K562 (cell line): ENCODE measurements around the gene LTA4H. TPM values are rescaled to one million over a fixed set of nuclear protein-coding genes. Genes with fewer than 3 reads are reported as not detected.
A peak's percentile ranks its signal among the peaks of the same experiment; 100 is the strongest.

Source experiments
- ARID2 ChIP-seq: fragments of 450-650 bp; IDR thresholded peaks from 2 replicates; pipeline ENCODE4 v1.6.1; 2017; ENCODE audit warnings: antibody characterized with exemption, mild to moderate bottlenecking
- BRD4 ChIP-seq: fragments of 200-600 bp; sonication (generic); IDR thresholded peaks from 2 replicates; pipeline ENCODE4 v1.6.1; 2017; ENCODE audit warnings: inconsistent platforms
- ERF ChIP-seq: fragments of 450-650 bp; formaldehyde crosslinking; IDR thresholded peaks from 2 replicates; pipeline ENCODE4 v1.4.0; 2020; ENCODE audit warnings: mild to moderate bottlenecking, mixed read lengths
- ESRRB ChIP-seq: fragments of 250-450 bp; sonication (Bioruptor Pico); IDR thresholded peaks from 2 replicates; pipeline ENCODE4 v1.5.0; 2020; ENCODE audit warnings: mild to moderate bottlenecking, moderate library complexity, borderline replicate concordance
- HDGF ChIP-seq: fragments of 450-650 bp; IDR thresholded peaks from 2 replicates; pipeline ENCODE4 v1.6.1; 2016
- HES1 ChIP-seq: fragments of 450-650 bp; IDR thresholded peaks from 2 replicates; pipeline ENCODE4 v1.6.1; 2016; ENCODE audit warnings: low read depth, mild to moderate bottlenecking, moderate library complexity
- HMG20B ChIP-seq: fragments of 250-450 bp; sonication (Bioruptor Pico); IDR thresholded peaks from 2 replicates; pipeline ENCODE4 v1.5.0; 2021; ENCODE audit warnings: mild to moderate bottlenecking
- HNRNPUL1 ChIP-seq: fragments of 200-400 bp; formaldehyde crosslinking; IDR thresholded peaks from 2 replicates; pipeline ENCODE4 v1.6.1; 2017; ENCODE audit warnings: low read length
- JUN ChIP-seq, 2 experiments: sonication (generic) in 1 of 2; formaldehyde crosslinking in 1 of 2; IDR thresholded peaks; 2 replicates each; pipeline versions ENCODE4 v1.6.1 to v1.8.0; 2012 to 2022; ENCODE audit warnings: borderline replicate concordance in 2 of 2, mild to moderate bottlenecking in 2 of 2, improper control_type of control experiment in 1 of 2, low read depth in 1 of 2, low read length in 1 of 2, missing genetic modification reagents in 1 of 2
- KAT8 ChIP-seq: fragments of 450-650 bp; IDR thresholded peaks from 2 replicates; pipeline ENCODE4 v1.6.1; 2016; ENCODE audit warnings: low read depth, mild to moderate bottlenecking
- KLF16 ChIP-seq: IDR thresholded peaks from 2 replicates; pipeline ENCODE4 v1.6.1; 2016; ENCODE audit warnings: antibody characterized with exemption
- NCOA1 ChIP-seq: fragments of 450-650 bp; IDR thresholded peaks from 2 replicates; pipeline ENCODE4 v1.6.1; 2016; ENCODE audit warnings: low read depth
- NR2C2 ChIP-seq, 2 experiments: fragments of 200-800 bp in 1 of 2; sonication (Bioruptor generic) in 1 of 2; sonication (generic) in 1 of 2; formaldehyde crosslinking in 1 of 2; IDR thresholded peaks; 2 replicates each; pipeline versions ENCODE4 v1.6.1 to v1.8.0; 2016 to 2022; ENCODE audit warnings: mild to moderate bottlenecking in 1 of 2, missing compliant biosample characterization in 1 of 2, missing genetic modification characterization in 1 of 2, missing genetic modification reagents in 1 of 2
- PRMT5 ChIP-seq: sonication (generic); formaldehyde crosslinking; IDR thresholded peaks from 2 replicates; pipeline ENCODE4 v1.5.0; 2020; ENCODE audit warnings: missing genetic modification reagents
- SAFB2 ChIP-seq: fragments of 200-400 bp; formaldehyde crosslinking; IDR thresholded peaks from 2 replicates; pipeline ENCODE4 v1.6.1; 2018; ENCODE audit warnings: borderline replicate concordance, low read length, low read depth, moderate library complexity; ENCODE audit not compliant: severe bottlenecking
- TEAD2 ChIP-seq: fragments of 450-650 bp; IDR thresholded peaks from 2 replicates; pipeline ENCODE4 v1.6.1; 2016; ENCODE audit warnings: missing genetic modification characterization, control low read depth, missing compliant biosample characterization
- ZBTB9 ChIP-seq: fragments of 450-650 bp; formaldehyde crosslinking; IDR thresholded peaks from 2 replicates; pipeline ENCODE4 v1.4.0; 2020; ENCODE audit warnings: mild to moderate bottlenecking, moderate library complexity
- ZFP30 ChIP-seq: fragments of 250-450 bp; sonication (Bioruptor Pico); IDR thresholded peaks from 2 replicates; pipeline ENCODE4 v1.8.0; 2022; ENCODE audit warnings: moderate library complexity, mild to moderate bottlenecking, inconsistent platforms, borderline replicate concordance
- ZNF436 ChIP-seq: fragments of 250-450, 450-650 bp; sonication (Bioruptor Pico); formaldehyde crosslinking; IDR thresholded peaks from 2 replicates; pipeline ENCODE4 v1.7.0; 2020; ENCODE audit warnings: mild to moderate bottlenecking
- ZNF561 ChIP-seq: fragments of 450-650 bp; formaldehyde crosslinking; conservative IDR thresholded peaks from 2 replicates; pipeline ENCODE4 v1.4.0; 2020; ENCODE audit warnings: mild to moderate bottlenecking, moderate library complexity
- polyA plus RNA-seq, 8 experiments: library from polyadenylated mRNA; depleted of rRNA in 4 of 8; stranded (reverse) in 5 of 8; unstranded in 3 of 8; fragments of >200 nt; fragmentation: Nextera tagmentation in 2 of 8; fragmentation: Illumina TruSeq in 1 of 8; extraction: Ambion mirVana in 2 of 8; extraction: Trizol in 1 of 8; gene quantifications; 2 replicates each; pipeline versions ENCODE4 v1.2.1 to v1.2.3, GENCODE V29; 2011 to 2014; ENCODE audit warnings: inconsistent platforms in 1 of 8, missing spikeins in 1 of 8
- total RNA-seq, 7 experiments: library from RNA; depleted of rRNA in 6 of 7; stranded (reverse); fragments of >200 nt in 6 of 7; fragmentation: Illumina TruSeq in 2 of 7; extraction: Trizol in 2 of 7; gene quantifications; 2 replicates each; pipeline versions ENCODE4 v1.2.1 to v1.2.3, GENCODE V29; 2011 to 2021; ENCODE audit warnings: low replicate concordance in 1 of 7
- TF ChIP-seq, protein P1 (sequence below): fragments of 450-650 bp; IDR thresholded peaks from 2 replicates; pipeline ENCODE4 v1.7.1; 2018; ENCODE audit warnings: mild to moderate bottlenecking, low read depth; ENCODE audit not compliant: partially characterized antibody
- TF ChIP-seq, protein P2 (sequence below): conservative IDR thresholded peaks from 2 replicates; pipeline ENCODE4 v1.6.1; 2011; ENCODE audit warnings: low read depth, mild to moderate bottlenecking, low read length; ENCODE audit not compliant: control insufficient read depth

Gene LTA4H
- total and polyA plus RNA-seq, 9 of the 15 experiments (the other 6 are each of a cell fraction or from before 2014, with no cell fraction given) = 25.2 to 58.1 (median 40.5) TPM

DNA sequence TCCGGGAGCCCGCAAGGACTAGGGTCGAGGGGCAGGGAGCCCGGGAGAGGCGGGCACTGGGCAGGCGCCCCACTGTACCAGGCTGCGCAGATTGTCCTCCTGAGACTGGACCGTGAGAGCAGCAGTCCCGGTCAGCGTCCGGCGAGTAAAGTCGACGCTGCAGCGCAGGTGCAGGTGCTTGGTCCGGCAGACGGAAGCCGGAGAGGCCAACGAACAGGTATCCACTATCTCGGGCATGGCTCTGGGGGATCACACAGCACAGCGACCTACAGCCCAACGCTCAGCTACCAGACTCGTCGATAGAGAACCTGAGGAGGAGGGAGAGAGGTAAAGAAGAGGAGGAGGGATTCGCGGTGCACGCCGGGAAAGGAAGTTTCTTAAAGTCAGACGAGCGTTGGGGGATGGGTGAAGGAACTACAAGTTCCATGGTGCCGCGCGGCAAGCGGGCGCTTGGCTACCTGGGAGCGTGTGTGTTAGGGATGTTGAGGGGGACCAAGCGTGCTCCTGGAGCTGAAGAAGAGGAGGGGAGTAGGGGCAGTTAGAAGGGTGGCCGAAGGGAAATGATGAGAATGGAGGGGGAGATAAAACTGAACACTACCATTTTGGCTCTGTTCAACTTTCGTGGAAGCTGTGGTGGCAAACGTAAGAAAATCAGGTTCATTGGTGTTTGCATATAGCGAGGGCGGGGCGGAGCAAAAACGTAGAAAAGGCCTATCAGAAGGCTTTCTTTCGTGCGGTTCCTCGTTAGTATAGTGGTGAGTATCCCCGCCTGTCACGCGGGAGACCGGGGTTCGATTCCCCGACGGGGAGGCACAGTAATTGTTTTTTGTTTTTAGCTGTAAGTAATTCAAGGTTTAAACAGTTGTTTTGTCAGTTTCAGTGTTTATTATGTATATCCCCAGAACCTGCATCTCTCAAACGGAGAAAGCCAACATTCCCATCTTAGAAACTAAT is at the start of gene LTA4H (continued):
- no peak for TF ChIP-seq JUN (IDR thresholded peaks at IDR 0.05; ENCODE audit: borderline replicate concordance, low read depth, low read length)
- TF ChIP-seq JUN (CRISPR knock-in tag; IDR thresholded peaks at IDR 0.05; ENCODE audit: borderline replicate concordance) = peak; percentile 40; the same call in 1 of the 2 replicates
- TF ChIP-seq ZNF436 (CRISPR knock-in tag) = no peak
- no peak for TF ChIP-seq PRMT5 (CRISPR knock-in tag)
- no peak for TF ChIP-seq ZBTB9
- TF ChIP-seq HNRNPUL1 = no peak
- TF ChIP-seq HMG20B (CRISPR knock-in tag) = no peak
- TF ChIP-seq ZFP30 = no peak
- TF ChIP-seq ERF (CRISPR knock-in tag) = no peak
- TF ChIP-seq NCOA1 = 0 out of 2 replicates have a peak, but pooled peaks have one; percentile 35
- no peak; the same call in 1 of the 2 replicates for TF ChIP-seq HES1
- TF ChIP-seq NR2C2 (CRISPR knock-in tag; IDR thresholded peaks at IDR 0.05) = no peak
- TF ChIP-seq NR2C2 (tag; IDR thresholded peaks at IDR 0.05) = peak; percentile 59; the same call in 1 of the 2 replicates
- TF ChIP-seq TEAD2 = no peak
- no peak for TF ChIP-seq ESRRB
- TF ChIP-seq, protein P1, sequence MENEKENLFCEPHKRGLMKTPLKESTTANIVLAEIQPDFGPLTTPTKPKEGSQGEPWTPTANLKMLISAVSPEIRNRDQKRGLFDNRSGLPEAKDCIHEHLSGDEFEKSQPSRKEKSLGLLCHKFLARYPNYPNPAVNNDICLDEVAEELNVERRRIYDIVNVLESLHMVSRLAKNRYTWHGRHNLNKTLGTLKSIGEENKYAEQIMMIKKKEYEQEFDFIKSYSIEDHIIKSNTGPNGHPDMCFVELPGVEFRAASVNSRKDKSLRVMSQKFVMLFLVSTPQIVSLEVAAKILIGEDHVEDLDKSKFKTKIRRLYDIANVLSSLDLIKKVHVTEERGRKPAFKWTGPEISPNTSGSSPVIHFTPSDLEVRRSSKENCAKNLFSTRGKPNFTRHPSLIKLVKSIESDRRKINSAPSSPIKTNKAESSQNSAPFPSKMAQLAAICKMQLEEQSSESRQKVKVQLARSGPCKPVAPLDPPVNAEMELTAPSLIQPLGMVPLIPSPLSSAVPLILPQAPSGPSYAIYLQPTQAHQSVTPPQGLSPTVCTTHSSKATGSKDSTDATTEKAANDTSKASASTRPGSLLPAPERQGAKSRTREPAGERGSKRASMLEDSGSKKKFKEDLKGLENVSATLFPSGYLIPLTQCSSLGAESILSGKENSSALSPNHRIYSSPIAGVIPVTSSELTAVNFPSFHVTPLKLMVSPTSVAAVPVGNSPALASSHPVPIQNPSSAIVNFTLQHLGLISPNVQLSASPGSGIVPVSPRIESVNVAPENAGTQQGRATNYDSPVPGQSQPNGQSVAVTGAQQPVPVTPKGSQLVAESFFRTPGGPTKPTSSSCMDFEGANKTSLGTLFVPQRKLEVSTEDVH = peak; percentile 39
- TF ChIP-seq KAT8 = no peak
- TF ChIP-seq BRD4 = peak; percentile 82; the same call in 1 of the 2 replicates
- TF ChIP-seq, protein P2, sequence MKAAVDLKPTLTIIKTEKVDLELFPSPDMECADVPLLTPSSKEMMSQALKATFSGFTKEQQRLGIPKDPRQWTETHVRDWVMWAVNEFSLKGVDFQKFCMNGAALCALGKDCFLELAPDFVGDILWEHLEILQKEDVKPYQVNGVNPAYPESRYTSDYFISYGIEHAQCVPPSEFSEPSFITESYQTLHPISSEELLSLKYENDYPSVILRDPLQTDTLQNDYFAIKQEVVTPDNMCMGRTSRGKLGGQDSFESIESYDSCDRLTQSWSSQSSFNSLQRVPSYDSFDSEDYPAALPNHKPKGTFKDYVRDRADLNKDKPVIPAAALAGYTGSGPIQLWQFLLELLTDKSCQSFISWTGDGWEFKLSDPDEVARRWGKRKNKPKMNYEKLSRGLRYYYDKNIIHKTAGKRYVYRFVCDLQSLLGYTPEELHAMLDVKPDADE = peak; percentile 66
- TF ChIP-seq HDGF = peak; percentile 38; the same call in 1 of the 2 replicates
- TF ChIP-seq SAFB2 = no peak
- TF ChIP-seq KLF16 = no peak
- TF ChIP-seq ARID2 = no peak
- no peak for TF ChIP-seq ZNF561 (CRISPR knock-in tag)
